Gastrocnemius medialis (tissue), 4 donors: ENCODE results near the gene FAM78A. TPM values are rescaled to one million over a fixed set of nuclear protein-coding genes. Genes with fewer than 3 reads are reported as not detected.

ENCODE experiments used
- ATAC-seq, 2 donors: fragments of 150-250 bp; one replicate each; pipeline ENCODE4 v1.9.1; 2016
- DNase-seq, 2 donors: peaks; one replicate each; pipeline ENCODE4 v3.0.0-alpha.2; 2019
- H3K27ac ChIP-seq, 4 donors: fragments of 200-600 bp; sonication (generic); 1 replicate in 1 of 4; 2 replicates in 3 of 4; pipeline ENCODE4 v1.5.1; 2016 to 2018; ENCODE audit warnings: mild to moderate bottlenecking in 2 of 4, moderate library complexity in 1 of 4
- H3K27me3 ChIP-seq, 3 donors: fragments of 200-600 bp; sonication (generic) in 2 of 3; 1 replicate in 1 of 3; 2 replicates in 2 of 3; pipeline versions ENCODE4 v1.5.1 to v1.6.0; 2016 to 2019; ENCODE audit warnings: mild to moderate bottlenecking in 1 of 3, moderate library complexity in 1 of 3
- H3K36me3 ChIP-seq, 2 donors: fragments of 200-600 bp; sonication (generic) in 1 of 2; one replicate each; pipeline ENCODE4 v1.5.1; 2017 to 2018
- H3K4me1 ChIP-seq, 2 donors: fragments of 200-600 bp; sonication (generic) in 1 of 2; one replicate each; pipeline ENCODE4 v1.5.1; 2016 to 2017; ENCODE audit warnings: mild to moderate bottlenecking in 2 of 2
- H3K4me3 ChIP-seq, 4 donors: fragments of 200-600 bp; sonication (generic) in 3 of 4; 1 replicate in 1 of 4; 2 replicates in 3 of 4; pipeline ENCODE4 v1.5.1; 2016 to 2019; ENCODE audit warnings: mild to moderate bottlenecking in 2 of 4
- H3K9me3 ChIP-seq, 3 donors: fragments of 200-600 bp; sonication (generic) in 2 of 3; 1 replicate in 1 of 3; 2 replicates in 2 of 3; pipeline ENCODE4 v1.5.1; 2016 to 2019
- POLR2A ChIP-seq, 2 donors: fragments of 450-650 bp; IDR thresholded peaks; one replicate each; pipeline ENCODE4 v1.6.1; 2017; ENCODE audit warnings: antibody characterized with exemption in 2 of 2, mild to moderate bottlenecking in 2 of 2, moderate library complexity in 2 of 2
- in situ Hi-C, 4 donors: fragments of 200-750 bp; cut with MboI; loops; one replicate each; pipeline versions ENCODE4 v1.15.0 to v1.8.0; 2017; ENCODE audit warnings: low sequenced_read_pairs in 4 of 4
- intact Hi-C: fragments of 100-400 bp; cut with DNase I; formaldehyde crosslinking; loops from one replicate; pipeline ENCODE4 v1.15.1; 2023; ENCODE audit warnings: low total_unique reads
- total RNA-seq, 4 donors: library from RNA; depleted of rRNA; stranded (reverse); fragments of >200 nt; gene quantifications; one replicate each; pipeline versions ENCODE4 v1.1.0 to v1.2.3, GENCODE V29; 2016
- TF ChIP-seq, protein P1 (sequence below), 5 experiments: fragments of 450-650 bp in 3 of 5; fragments of 200-600 bp in 2 of 5; sonication (generic) in 2 of 5; IDR thresholded peaks in 4 of 5; conservative IDR thresholded peaks in 1 of 5; 1 replicate in 4 of 5; 2 replicates in 1 of 5; pipeline ENCODE4 v1.5.1; 2016 to 2019; ENCODE audit warnings: antibody characterized with exemption in 5 of 5, mild to moderate bottlenecking in 3 of 5, moderate library complexity in 3 of 5

FAM78A gene
- total RNA-seq, 4 donors from 2014 or later = 3.6 to 16.0 (median 10.1) TPM

DNA sequence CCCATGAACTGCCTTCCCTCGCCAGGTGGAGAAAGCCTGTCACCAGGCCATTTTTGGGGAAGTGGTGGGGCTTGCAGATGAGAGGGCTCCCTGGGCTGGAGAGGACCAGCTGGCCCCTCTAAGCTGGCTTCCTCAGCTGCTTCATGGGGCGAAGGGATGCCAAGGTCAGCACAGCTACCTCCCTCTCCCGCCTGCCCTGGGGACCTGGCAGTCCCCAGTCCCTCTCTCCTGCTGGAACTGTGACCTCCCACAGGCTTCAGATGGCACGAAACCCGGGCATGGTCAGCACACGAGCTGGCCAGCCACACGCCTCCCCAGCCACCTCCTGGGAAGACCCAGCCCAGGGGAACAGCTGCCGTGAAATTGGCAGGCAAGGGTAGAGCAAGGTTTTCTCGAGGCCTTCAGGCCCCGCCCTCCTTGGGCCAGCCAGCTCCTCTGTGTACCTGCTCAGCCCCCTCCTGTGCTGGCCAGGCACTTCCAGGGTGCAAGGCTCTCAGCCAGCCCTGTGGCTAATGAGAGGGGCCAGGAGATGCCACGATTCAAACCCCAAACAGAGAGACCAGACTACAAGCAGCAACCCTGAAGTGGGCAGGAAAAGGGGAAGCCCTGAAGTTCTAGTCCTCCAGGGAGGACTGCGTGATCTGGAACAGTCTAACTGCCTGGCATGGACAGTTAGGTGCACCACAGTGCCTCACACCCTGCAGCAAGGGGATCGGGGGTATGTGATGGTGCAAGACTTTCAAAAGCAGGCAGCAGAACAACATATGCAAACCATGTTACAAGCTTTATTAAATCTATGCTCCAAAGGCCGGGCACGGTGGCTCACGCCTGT is 26.1 kb upstream of the FAM78A start:
- H3K27me3 ChIP-seq = no peaks in the 10 kb centered on the region
- peaks cover 50 to 52% of the 10 kb centered on the region in 2 donors for H3K4me1 ChIP-seq
- intact Hi-C loops = no loop called here
- TF ChIP-seq, protein P1, sequence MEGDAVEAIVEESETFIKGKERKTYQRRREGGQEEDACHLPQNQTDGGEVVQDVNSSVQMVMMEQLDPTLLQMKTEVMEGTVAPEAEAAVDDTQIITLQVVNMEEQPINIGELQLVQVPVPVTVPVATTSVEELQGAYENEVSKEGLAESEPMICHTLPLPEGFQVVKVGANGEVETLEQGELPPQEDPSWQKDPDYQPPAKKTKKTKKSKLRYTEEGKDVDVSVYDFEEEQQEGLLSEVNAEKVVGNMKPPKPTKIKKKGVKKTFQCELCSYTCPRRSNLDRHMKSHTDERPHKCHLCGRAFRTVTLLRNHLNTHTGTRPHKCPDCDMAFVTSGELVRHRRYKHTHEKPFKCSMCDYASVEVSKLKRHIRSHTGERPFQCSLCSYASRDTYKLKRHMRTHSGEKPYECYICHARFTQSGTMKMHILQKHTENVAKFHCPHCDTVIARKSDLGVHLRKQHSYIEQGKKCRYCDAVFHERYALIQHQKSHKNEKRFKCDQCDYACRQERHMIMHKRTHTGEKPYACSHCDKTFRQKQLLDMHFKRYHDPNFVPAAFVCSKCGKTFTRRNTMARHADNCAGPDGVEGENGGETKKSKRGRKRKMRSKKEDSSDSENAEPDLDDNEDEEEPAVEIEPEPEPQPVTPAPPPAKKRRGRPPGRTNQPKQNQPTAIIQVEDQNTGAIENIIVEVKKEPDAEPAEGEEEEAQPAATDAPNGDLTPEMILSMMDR (IDR thresholded peaks at IDR 0.05 in 4 of 5, conservative IDR thresholded peaks at IDR 0.05 in 1 of 5) = no peak
- TF ChIP-seq POLR2A (IDR thresholded peaks at IDR 0.05) = peak; percentile 45 to 66
- in situ Hi-C loops = no loop called here
- H3K36me3 ChIP-seq = no peaks in the 10 kb centered on the region
- ATAC-seq (peak; percentile 68 to 71), DNase-seq (peak; percentile 91 to 97)
- H3K9me3 ChIP-seq = no peaks in the 10 kb centered on the region
- H3K27ac ChIP-seq = peak overlapping the region; percentile 96 to 100 (median 98)
- H3K4me3 ChIP-seq = no peak overlapping the region

DNA sequence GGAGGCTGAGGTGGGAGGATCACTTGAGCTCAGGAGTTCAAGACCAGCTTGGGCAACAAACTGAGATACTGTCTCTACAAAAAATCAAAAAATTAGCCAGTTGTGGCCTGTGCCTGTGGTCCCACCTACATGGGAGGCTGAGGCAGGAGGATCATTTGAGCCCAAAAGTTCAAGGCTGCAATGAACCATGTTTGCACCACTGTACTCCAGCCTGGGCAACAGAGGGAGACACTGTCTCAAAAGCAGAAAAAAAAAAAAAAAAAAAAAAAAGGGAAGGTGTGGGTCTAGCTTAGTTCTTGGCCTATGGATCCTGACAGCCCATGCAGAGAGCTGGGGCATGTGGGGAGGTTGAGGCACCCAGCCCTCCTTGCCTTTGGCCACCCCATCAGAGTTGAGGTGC is 24.1 kb upstream of the FAM78A start:
- TF ChIP-seq, protein P1 (IDR thresholded peaks at IDR 0.05 in 4 of 5, conservative IDR thresholded peaks at IDR 0.05 in 1 of 5) = no peak
- TF ChIP-seq POLR2A (IDR thresholded peaks at IDR 0.05) = no peak
- no peaks in the 10 kb centered on the region for H3K27me3 ChIP-seq
- no peak overlapping the region for H3K4me3 ChIP-seq
- peaks cover 69 to 72% of the 10 kb centered on the region in 2 donors for H3K4me1 ChIP-seq
- DNase-seq (no peak), ATAC-seq (no peak)
- H3K9me3 ChIP-seq = no peaks in the 10 kb centered on the region
- H3K36me3 ChIP-seq = no peaks in the 10 kb centered on the region
- peak overlapping the region; percentile 96 to 100 (median 98) for H3K27ac ChIP-seq
- in situ Hi-C loops (no loop called here), intact Hi-C loops (no loop called here)

DNA sequence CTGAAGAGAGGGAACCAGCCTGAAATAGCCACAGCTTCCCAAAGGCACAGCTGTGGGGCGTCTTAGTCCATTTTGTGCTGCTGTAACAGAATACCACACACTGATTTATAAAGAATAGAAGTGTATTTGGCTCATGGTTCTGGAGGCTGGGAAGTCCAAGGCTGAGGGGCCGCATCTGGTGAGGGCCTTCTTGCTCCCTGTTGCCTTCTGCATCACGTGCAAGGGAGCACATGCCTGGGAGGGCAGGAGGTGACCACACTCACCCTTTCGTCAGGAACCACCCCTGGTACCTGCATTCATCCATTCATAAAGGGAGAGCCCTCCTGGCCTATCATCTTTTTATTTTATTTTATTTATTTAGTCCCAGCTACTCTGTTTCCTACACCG is 23.6 kb upstream of the FAM78A start:
- Histone ChIP-seq H3K36me3 (no peaks in the 10 kb centered on the region), H3K4me1 (peaks cover 74 to 77% of the 10 kb centered on the region in 2 donors), H3K4me3 (no peak overlapping the region), H3K27me3 (no peaks in the 10 kb centered on the region), H3K9me3 (no peaks in the 10 kb centered on the region), H3K27ac (peak overlapping the region; percentile 96 to 100 (median 98))
- peak in 1 of 2 donors; percentile 49 for DNase-seq
- intact Hi-C loops = loop anchor here (5.0 kb wide), 1 partner anchor 37 kb away; no protein-coding TSS in a partner anchor
- in situ Hi-C loops = no loop called here
- TF ChIP-seq POLR2A (IDR thresholded peaks at IDR 0.05) = no peak
- TF ChIP-seq, protein P1 (IDR thresholded peaks at IDR 0.05 in 4 of 5, conservative IDR thresholded peaks at IDR 0.05 in 1 of 5) = no peak
- ATAC-seq = no peak

DNA sequence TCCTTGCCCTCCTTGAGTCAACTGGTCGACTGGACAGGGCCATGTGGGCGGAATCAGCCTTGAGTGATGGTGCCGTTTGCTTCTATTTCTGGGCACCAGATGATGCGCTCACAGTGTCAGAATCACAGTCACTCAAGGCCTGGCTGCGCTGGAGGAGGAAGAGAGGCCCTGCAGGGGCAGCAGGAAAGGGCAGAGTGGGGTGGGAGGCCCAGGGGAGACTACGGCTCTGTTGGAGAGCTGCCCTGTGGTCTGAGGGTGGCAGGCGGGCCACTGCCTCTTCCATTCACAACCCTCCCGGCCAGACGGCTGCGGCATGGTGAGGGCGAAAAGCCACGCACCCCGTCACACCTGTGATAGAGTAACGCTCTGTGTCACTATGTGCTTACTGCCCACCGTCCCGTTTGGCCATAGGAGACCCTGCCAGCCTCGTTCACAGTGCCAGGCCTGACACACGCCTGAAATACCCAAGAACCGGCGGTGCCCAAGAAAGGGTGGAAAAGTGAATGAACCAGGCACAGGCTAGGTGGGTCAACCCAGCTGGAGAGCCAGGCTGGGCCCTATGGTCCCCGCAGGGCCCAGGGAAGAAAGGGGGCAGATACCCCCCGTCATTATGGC is 23.1 kb upstream of the FAM78A start:
- no peak overlapping the region for H3K4me3 ChIP-seq

More for the DNA sequence above, 23.1 kb upstream of the FAM78A start:
- peak; percentile 33 to 61 for TF ChIP-seq POLR2A (IDR thresholded peaks at IDR 0.05)
- TF ChIP-seq, protein P1 (IDR thresholded peaks at IDR 0.05 in 4 of 5, conservative IDR thresholded peaks at IDR 0.05 in 1 of 5) = no peak
- H3K4me1 ChIP-seq = peaks cover 75 to 78% of the 10 kb centered on the region in 2 donors
- peak; percentile 31 to 39 for ATAC-seq
- H3K9me3 ChIP-seq = no peaks in the 10 kb centered on the region
- H3K36me3 ChIP-seq = no peaks in the 10 kb centered on the region
- H3K27ac ChIP-seq = peak overlapping the region; percentile 96 to 100 (median 98)
- in situ Hi-C loops (no loop called here), intact Hi-C loops (loop anchor here (5.0 kb wide), 1 partner anchor 38 kb away; no protein-coding TSS in a partner anchor)
- DNase-seq = peak in 1 of 2 donors; percentile 61
- no peaks in the 10 kb centered on the region for H3K27me3 ChIP-seq
